NCI-H2196 treated with DMSO at 0.1 percent for 48 hours (cell line): ENCODE measurements around the gene DMRT2.

Experiments used
- DNase-seq: peaks from one replicate; lab custom pipeline; 2025; ENCODE audit not compliant: unreplicated experiment; lab: John Stamatoyannopoulos, UW

The DMRT2 gene

GRCh38 chr9:1050125-1050895 is at the start of gene DMRT2:
Gene DMRT2, plus strand, starts transcription at chr9:1050357. Its CDS starts 1,257 bp downstream, at chr9:1051614.
- DNase-seq, result peak; percentile 100

- DNase-seq, result no peak
These were observed 48.3 kb upstream of the DMRT2 start for GRCh38 chr9:1001838-1002237.

GRCh38 chr9:1002678-1003077 is 47.5 kb upstream of the DMRT2 start:
- no peak for DNase-seq

- DNase-seq, result peak; percentile 77
These were observed 45.0 kb upstream of the DMRT2 start for GRCh38 chr9:1005043-1005667.

GRCh38 chr9:1007312-1007711 is 42.8 kb upstream of the DMRT2 start:
- DNase-seq, result no peak

GRCh38 chr9:1008216-1008615 is 41.9 kb upstream of the DMRT2 start:
- no peak for DNase-seq

- DNase-seq, result peak; percentile 95
These were observed 41.0 kb upstream of the DMRT2 start for GRCh38 chr9:1009101-1009707.

GRCh38 chr9:1013021-1013420 is 37.1 kb upstream of the DMRT2 start:
- DNase-seq, result no peak

GRCh38 chr9:1014225-1014624 is 35.9 kb upstream of the DMRT2 start:
- no peak for DNase-seq

GRCh38 chr9:1014640-1015039 is 35.5 kb upstream of the DMRT2 start:
- DNase-seq, result no peak

- DNase-seq, result no peak
These were observed 32.0 kb upstream of the DMRT2 start for GRCh38 chr9:1018121-1018520.

GRCh38 chr9:1024112-1024511 is 26.0 kb upstream of the DMRT2 start:
- no peak for DNase-seq

- DNase-seq, result no peak
These were observed 25.0 kb upstream of the DMRT2 start for GRCh38 chr9:1025131-1025530.

- DNase-seq, result no peak
These were observed 23.9 kb upstream of the DMRT2 start for GRCh38 chr9:1026219-1026618.

- DNase-seq, result no peak
These were observed 21.5 kb upstream of the DMRT2 start for GRCh38 chr9:1028501-1029190.

- DNase-seq, result no peak
These were observed 18.1 kb upstream of the DMRT2 start for GRCh38 chr9:1031951-1032601.

- no peak for DNase-seq
These were observed 15.9 kb upstream of the DMRT2 start for GRCh38 chr9:1034271-1034670.

GRCh38 chr9:1039589-1039988 is 10.6 kb upstream of the DMRT2 start:
- no peak for DNase-seq

- DNase-seq, result no peak
These were observed 7.7 kb upstream of the DMRT2 start for GRCh38 chr9:1042466-1042865.

- no peak for DNase-seq
These were observed 5.5 kb upstream of the DMRT2 start for GRCh38 chr9:1044643-1045042.
